ENCODE results near the gene CMTM6. TPM values are rescaled to one million over a fixed set of nuclear protein-coding genes. Genes with fewer than 3 reads are reported as not detected.

The CMTM6 gene
- polyA plus RNA-seq, 2 donors = 19.2 to 21.9 TPM

DNA sequence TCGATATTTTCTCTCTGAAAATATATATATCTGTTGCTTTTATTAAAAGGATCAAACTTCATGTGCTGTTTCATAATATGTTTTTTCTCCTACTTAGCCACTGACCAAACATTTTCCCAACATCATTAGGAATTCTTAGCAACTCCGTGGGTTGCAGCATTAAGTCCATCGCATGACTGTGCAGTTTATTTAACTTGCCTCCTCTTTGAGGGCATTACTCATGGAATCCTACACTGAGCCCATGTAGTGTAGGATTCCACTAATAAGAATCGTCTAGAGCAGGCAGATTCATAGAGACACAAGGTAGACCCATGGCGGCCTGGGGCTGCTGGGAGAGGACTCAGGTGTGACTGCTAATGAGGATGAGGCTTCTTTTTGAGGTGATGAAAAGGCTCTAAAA, 49.3 kb downstream of the CMTM6 start:
- 92% methylated on average over 5 of the region's 5 CpGs for WGBS, 2 donors
- Histone ChIP-seq H3K36me3 (ENCODE audit: control insufficient read depth in 2 of 2, insufficient read depth in 2 of 2, low read length in 1 of 2) (no peaks in the 10 kb centered on the region), H3K4me3 (ENCODE audit: low read depth in 1 of 2, low read length in 2 of 2) (no peak overlapping the region), H3K4me1 (ENCODE audit: control insufficient read depth in 2 of 2, insufficient read depth in 2 of 2, low read length in 1 of 2) (no peaks in the 10 kb centered on the region), H3K27ac (ENCODE audit: low read depth in 2 of 2, low read length in 1 of 2) (no peak overlapping the region), H3K9me3 (ENCODE audit: control insufficient read depth in 2 of 2, insufficient read depth in 1 of 2, low read depth in 1 of 2, low read length in 1 of 2) (no peaks in the 10 kb centered on the region), H3K27me3 (ENCODE audit: control insufficient read depth in 1 of 2, insufficient read depth in 2 of 2, low read length in 2 of 2) (peaks cover 0 to 5% of the 10 kb centered on the region in 2 donors)

DNA sequence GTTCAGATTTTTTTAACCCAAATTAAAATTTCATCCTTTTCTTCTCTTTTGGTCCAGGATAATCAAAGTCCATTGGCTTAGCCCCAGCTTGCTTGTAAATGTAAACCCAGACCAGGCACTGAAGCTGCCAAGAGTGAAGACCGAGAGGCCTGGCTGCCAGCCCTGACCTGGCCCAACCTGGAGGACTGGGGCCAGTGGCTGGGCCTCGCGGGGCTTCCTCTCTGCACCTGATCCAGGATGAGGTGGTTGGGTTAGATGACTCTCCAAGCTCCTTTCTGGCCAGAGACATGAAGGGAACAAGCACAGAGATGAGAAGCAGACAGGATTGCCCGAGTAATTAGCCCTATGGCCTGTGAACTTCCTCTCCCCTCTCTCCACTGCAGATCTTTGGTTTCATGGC, 50.6 kb downstream of the CMTM6 start:
- Histone ChIP-seq H3K27me3 (ENCODE audit: control insufficient read depth in 1 of 2, insufficient read depth in 2 of 2, low read length in 2 of 2) (peaks cover 0 to 5% of the 10 kb centered on the region in 2 donors), H3K27ac (ENCODE audit: low read depth in 2 of 2, low read length in 1 of 2) (no peak overlapping the region), H3K4me1 (ENCODE audit: control insufficient read depth in 2 of 2, insufficient read depth in 2 of 2, low read length in 1 of 2) (no peaks in the 10 kb centered on the region), H3K9me3 (ENCODE audit: control insufficient read depth in 2 of 2, insufficient read depth in 1 of 2, low read depth in 1 of 2, low read length in 1 of 2) (no peaks in the 10 kb centered on the region), H3K4me3 (ENCODE audit: low read depth in 1 of 2, low read length in 2 of 2) (no peak overlapping the region), H3K36me3 (ENCODE audit: control insufficient read depth in 2 of 2, insufficient read depth in 2 of 2, low read length in 1 of 2) (no peaks in the 10 kb centered on the region)
- 81 to 87% methylated on average over 4 of the region's 4 CpGs for WGBS, 2 donors

DNA sequence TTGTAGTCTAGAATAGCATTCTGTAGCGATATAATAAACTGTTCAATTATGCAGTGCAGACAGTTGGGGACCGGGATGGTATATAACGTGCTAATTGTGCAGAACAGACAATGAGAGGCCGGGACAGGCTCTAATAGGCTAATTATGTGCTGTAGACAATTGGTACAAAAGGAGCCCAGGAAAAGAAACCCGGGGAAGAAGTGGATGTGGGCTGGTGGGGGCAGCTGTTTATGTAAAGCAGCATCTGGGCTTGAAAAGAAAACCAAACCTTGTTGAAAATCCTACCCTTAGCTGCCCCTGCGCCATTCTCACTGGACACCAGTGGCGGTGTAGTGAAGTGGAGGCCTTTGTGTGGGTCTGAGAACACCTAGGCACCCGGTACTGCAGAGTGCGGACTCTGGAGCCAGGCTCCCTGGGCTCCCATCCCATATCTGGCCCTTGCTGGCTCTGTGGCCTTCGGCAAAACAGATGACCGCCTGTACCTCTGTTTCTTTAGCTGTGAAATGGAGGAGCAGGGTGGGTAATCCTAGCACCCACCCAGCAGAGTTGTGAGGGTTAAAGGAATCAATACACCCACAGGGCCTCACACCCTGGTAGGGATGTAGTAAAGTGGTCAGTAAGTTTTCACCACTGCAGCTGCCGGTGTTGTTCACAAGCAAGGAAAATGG, 51.5 kb downstream of the CMTM6 start:
- Histone ChIP-seq H3K4me3 (ENCODE audit: low read depth in 1 of 2, low read length in 2 of 2) (no peak overlapping the region), H3K4me1 (ENCODE audit: control insufficient read depth in 2 of 2, insufficient read depth in 2 of 2, low read length in 1 of 2) (no peaks in the 10 kb centered on the region), H3K9me3 (ENCODE audit: control insufficient read depth in 2 of 2, insufficient read depth in 1 of 2, low read depth in 1 of 2, low read length in 1 of 2) (no peaks in the 10 kb centered on the region), H3K27ac (ENCODE audit: low read depth in 2 of 2, low read length in 1 of 2) (no peak overlapping the region), H3K27me3 (ENCODE audit: control insufficient read depth in 1 of 2, insufficient read depth in 2 of 2, low read length in 2 of 2) (peaks cover 0 to 5% of the 10 kb centered on the region in 2 donors), H3K36me3 (ENCODE audit: control insufficient read depth in 2 of 2, insufficient read depth in 2 of 2, low read length in 1 of 2) (no peaks in the 10 kb centered on the region)
- WGBS, 2 donors = 95% methylated on average over 12 of the region's 12 CpGs

DNA sequence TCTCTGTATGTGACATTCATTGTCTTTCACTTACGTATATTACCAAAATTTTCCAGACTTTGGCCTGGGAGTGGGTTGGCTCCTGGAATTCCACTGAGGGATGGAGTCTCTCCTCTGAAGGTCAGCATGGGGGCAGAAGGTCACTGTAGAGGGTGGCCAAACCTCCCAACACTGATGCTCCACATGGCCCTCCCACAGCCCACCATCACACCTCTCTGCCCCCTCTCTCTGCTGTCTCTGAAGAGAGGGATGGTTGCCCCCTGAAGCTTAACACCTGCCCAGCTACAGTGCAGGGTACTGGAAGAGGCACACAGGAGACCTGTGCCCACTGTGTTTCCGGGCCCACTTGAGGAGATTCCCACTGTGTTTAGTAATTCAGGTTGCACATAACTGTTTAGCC, 52.2 kb downstream of the CMTM6 start:
- Histone ChIP-seq H3K27ac (ENCODE audit: low read depth in 2 of 2, low read length in 1 of 2) (no peak overlapping the region), H3K4me3 (ENCODE audit: low read depth in 1 of 2, low read length in 2 of 2) (no peak overlapping the region), H3K4me1 (ENCODE audit: control insufficient read depth in 2 of 2, insufficient read depth in 2 of 2, low read length in 1 of 2) (no peaks in the 10 kb centered on the region), H3K9me3 (ENCODE audit: control insufficient read depth in 2 of 2, insufficient read depth in 1 of 2, low read depth in 1 of 2, low read length in 1 of 2) (no peaks in the 10 kb centered on the region), H3K36me3 (ENCODE audit: control insufficient read depth in 2 of 2, insufficient read depth in 2 of 2, low read length in 1 of 2) (no peaks in the 10 kb centered on the region), H3K27me3 (ENCODE audit: control insufficient read depth in 1 of 2, insufficient read depth in 2 of 2, low read length in 2 of 2) (peaks cover 0 to 5% of the 10 kb centered on the region in 2 donors)
- 91 to 98% methylated on average over 2 of the region's 2 CpGs for WGBS, 2 donors

DNA sequence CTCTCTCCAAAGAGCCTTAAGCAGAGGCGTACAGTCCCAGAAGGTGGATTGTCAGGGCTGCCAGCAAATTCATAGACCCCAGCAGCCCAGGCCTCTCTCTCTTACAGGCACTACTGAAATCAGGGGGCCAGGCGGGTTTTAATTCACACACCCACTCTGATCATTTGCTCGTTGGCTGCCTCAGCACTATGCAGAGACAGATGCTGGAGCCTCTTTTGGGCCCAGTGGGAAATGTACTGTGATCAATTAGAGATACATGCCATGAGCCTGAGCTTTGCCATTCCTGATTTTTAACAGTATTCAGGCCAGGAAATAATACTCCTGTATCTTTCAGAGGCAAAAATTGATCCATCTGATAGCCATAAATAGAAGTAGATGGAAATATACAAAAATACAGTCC, 53.0 kb downstream of the CMTM6 start:
- 92 to 99% methylated on average over 3 of the region's 3 CpGs for WGBS, 2 donors

DNA sequence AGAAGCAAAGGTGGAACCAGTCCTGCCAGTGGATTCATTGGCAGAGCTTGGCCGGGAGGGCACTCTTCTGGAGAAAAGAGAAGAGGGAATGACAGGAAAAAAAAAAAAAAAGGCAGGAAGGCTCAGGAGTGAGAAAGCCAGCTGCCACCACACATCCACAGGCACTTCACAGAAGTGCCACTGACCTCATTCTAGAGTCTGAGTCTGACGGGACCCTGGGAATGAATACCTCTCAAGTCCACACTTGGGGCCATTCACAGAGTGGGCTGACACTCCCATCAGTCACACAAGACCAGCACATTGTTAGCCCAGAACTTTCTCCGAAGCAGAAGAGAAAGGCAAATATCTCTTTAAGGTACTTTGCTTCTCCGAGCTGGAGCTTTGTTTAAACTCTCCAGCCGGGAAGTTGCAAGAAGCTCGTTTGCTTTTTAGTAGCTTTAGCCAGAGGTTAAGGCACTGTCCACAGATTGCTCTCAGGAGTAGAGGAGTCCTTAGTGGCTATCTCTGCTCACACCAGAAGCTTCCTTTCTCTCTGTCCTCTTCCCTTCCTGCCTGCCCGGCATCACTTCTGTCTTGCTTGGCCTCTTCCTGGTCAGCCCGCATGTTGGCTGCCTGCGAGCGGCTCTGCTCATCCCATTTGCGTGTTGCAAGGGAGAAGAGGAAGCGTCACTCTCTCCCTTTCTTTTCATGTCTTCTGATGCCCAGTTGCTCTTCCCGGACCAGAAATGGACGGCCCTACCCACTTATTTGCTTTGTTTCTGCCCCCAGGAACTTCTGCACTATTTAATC, 53.8 kb downstream of the CMTM6 start:
- Histone ChIP-seq H3K4me3 (ENCODE audit: low read depth in 1 of 2, low read length in 2 of 2) (no peak overlapping the region), H3K27ac (ENCODE audit: low read depth in 2 of 2, low read length in 1 of 2) (no peak overlapping the region), H3K27me3 (ENCODE audit: control insufficient read depth in 1 of 2, insufficient read depth in 2 of 2, low read length in 2 of 2) (peaks cover 0 to 5% of the 10 kb centered on the region in 2 donors), H3K36me3 (ENCODE audit: control insufficient read depth in 2 of 2, insufficient read depth in 2 of 2, low read length in 1 of 2) (no peaks in the 10 kb centered on the region), H3K4me1 (ENCODE audit: control insufficient read depth in 2 of 2, insufficient read depth in 2 of 2, low read length in 1 of 2) (no peaks in the 10 kb centered on the region), H3K9me3 (ENCODE audit: control insufficient read depth in 2 of 2, insufficient read depth in 1 of 2, low read depth in 1 of 2, low read length in 1 of 2) (no peaks in the 10 kb centered on the region)
- WGBS, 2 donors = 84 to 87% methylated on average over 14 of the region's 14 CpGs

More for the DNA sequence above, 53.0 kb downstream of the CMTM6 start:
- Histone ChIP-seq H3K4me3 (ENCODE audit: low read depth in 1 of 2, low read length in 2 of 2) (no peak overlapping the region), H3K36me3 (ENCODE audit: control insufficient read depth in 2 of 2, insufficient read depth in 2 of 2, low read length in 1 of 2) (no peaks in the 10 kb centered on the region), H3K27ac (ENCODE audit: low read depth in 2 of 2, low read length in 1 of 2) (no peak overlapping the region), H3K4me1 (ENCODE audit: control insufficient read depth in 2 of 2, insufficient read depth in 2 of 2, low read length in 1 of 2) (no peaks in the 10 kb centered on the region), H3K9me3 (ENCODE audit: control insufficient read depth in 2 of 2, insufficient read depth in 1 of 2, low read depth in 1 of 2, low read length in 1 of 2) (no peaks in the 10 kb centered on the region), H3K27me3 (ENCODE audit: control insufficient read depth in 1 of 2, insufficient read depth in 2 of 2, low read length in 2 of 2) (peaks cover 0 to 5% of the 10 kb centered on the region in 2 donors)

DNA sequence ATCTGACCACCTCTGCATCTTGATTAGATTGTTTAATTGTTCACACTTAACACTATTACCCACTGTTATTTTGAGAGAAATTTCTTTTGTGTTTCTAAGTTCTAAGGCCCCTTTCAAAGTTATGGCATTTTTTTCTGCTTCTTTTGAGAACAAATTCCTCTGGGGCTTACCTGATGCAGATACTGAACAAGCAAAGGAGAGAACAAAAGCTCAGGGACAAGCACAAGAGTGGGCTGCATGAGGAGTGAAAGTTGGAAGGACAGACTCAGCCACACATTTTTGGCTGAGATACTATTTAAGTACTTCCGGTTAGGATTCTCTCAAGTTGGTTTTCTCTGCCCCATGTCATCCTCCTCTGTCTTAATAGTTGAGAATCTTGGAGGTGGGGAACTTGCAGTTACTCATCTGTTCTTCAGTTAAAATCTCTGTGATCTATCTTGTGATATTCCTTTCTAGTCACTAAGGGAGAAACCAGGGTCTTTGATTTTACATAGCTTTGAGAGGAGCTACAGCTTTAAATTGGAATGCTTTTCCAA, 54.7 kb downstream of the CMTM6 start:
- no peak overlapping the region for H3K27ac ChIP-seq (ENCODE audit: low read depth in 2 of 2, low read length in 1 of 2)
- H3K9me3 ChIP-seq (ENCODE audit: control insufficient read depth in 2 of 2, insufficient read depth in 1 of 2, low read depth in 1 of 2, low read length in 1 of 2) = no peaks in the 10 kb centered on the region
- no peaks in the 10 kb centered on the region for H3K4me1 ChIP-seq (ENCODE audit: control insufficient read depth in 2 of 2, insufficient read depth in 2 of 2, low read length in 1 of 2)
- H3K27me3 ChIP-seq (ENCODE audit: control insufficient read depth in 1 of 2, insufficient read depth in 2 of 2, low read length in 2 of 2) = peaks cover 0 to 5% of the 10 kb centered on the region in 2 donors
- H3K36me3 ChIP-seq (ENCODE audit: control insufficient read depth in 2 of 2, insufficient read depth in 2 of 2, low read length in 1 of 2) = no peaks in the 10 kb centered on the region
- WGBS, 2 donors = 80 to 94% methylated on average over 1 of the region's 1 CpG
- H3K4me3 ChIP-seq (ENCODE audit: low read depth in 1 of 2, low read length in 2 of 2) = no peak overlapping the region

DNA sequence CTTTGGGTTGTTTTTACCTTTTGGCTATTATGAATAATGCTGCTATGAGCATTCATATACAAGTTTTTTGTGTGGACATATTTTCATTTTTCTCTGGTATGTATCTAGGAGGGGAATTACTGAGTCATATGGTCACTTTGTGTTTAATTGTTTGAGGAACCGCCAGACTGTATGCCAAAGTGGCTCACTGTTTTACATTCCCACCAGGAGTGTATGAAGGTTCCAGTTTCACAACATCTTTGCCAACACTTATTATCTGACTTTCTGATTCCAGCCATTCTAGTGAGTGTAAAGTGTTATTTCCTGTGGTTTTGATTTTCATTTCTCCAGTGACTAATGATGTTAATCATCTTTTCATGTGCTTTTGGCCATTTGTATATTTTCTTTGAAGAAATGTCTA, 59.2 kb downstream of the CMTM6 start:
- WGBS, 2 donors = 47 to 61% methylated on average over 1 of the region's 1 CpG
- no peaks in the 10 kb centered on the region for H3K4me1 ChIP-seq (ENCODE audit: control insufficient read depth in 2 of 2, insufficient read depth in 2 of 2, low read length in 1 of 2)
- H3K27me3 ChIP-seq (ENCODE audit: control insufficient read depth in 1 of 2, insufficient read depth in 2 of 2, low read length in 2 of 2) = no peaks in the 10 kb centered on the region
- no peak overlapping the region for H3K4me3 ChIP-seq (ENCODE audit: low read depth in 1 of 2, low read length in 2 of 2)
- no peaks in the 10 kb centered on the region for H3K36me3 ChIP-seq (ENCODE audit: control insufficient read depth in 2 of 2, insufficient read depth in 2 of 2, low read length in 1 of 2)
- H3K27ac ChIP-seq (ENCODE audit: low read depth in 2 of 2, low read length in 1 of 2) = no peak overlapping the region
- H3K9me3 ChIP-seq (ENCODE audit: control insufficient read depth in 2 of 2, insufficient read depth in 1 of 2, low read depth in 1 of 2, low read length in 1 of 2) = no peaks in the 10 kb centered on the region

DNA sequence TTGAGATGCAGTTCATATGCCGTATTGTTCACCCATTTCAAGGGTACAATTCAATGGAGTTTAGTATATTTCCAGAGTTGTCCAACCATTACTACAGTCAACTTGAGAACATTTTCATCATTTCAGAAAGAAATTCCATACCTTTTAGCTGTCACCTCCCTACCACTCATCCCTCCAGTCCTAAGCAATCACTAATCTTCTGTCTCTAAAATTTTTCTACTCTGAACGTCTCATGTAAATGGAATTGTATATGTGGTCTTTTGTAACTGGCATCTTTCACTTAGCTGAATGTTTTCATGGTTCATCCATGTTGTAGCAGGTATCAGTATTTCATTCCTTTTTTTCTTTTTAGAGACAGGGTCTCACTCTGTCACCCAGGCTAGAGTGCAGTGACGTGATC, 59.9 kb downstream of the CMTM6 start:
- Histone ChIP-seq H3K4me1 (ENCODE audit: control insufficient read depth in 2 of 2, insufficient read depth in 2 of 2, low read length in 1 of 2) (no peaks in the 10 kb centered on the region), H3K36me3 (ENCODE audit: control insufficient read depth in 2 of 2, insufficient read depth in 2 of 2, low read length in 1 of 2) (no peaks in the 10 kb centered on the region), H3K27ac (ENCODE audit: low read depth in 2 of 2, low read length in 1 of 2) (no peak overlapping the region), H3K27me3 (ENCODE audit: control insufficient read depth in 1 of 2, insufficient read depth in 2 of 2, low read length in 2 of 2) (no peaks in the 10 kb centered on the region), H3K4me3 (ENCODE audit: low read depth in 1 of 2, low read length in 2 of 2) (no peak overlapping the region), H3K9me3 (ENCODE audit: control insufficient read depth in 2 of 2, insufficient read depth in 1 of 2, low read depth in 1 of 2, low read length in 1 of 2) (no peaks in the 10 kb centered on the region)
- 92 to 94% methylated on average over 3 of the region's 3 CpGs for WGBS, 2 donors
